ENCODE results near the gene USP43. TPM values are rescaled to one million over a fixed set of nuclear protein-coding genes. Genes with fewer than 3 reads are reported as not detected.

The USP43 gene
- total and polyA plus RNA-seq, 2 donors (not counting 1 experiment from before 2014, with no cell fraction given) = under 0.01 to 0.08 TPM

DNA sequence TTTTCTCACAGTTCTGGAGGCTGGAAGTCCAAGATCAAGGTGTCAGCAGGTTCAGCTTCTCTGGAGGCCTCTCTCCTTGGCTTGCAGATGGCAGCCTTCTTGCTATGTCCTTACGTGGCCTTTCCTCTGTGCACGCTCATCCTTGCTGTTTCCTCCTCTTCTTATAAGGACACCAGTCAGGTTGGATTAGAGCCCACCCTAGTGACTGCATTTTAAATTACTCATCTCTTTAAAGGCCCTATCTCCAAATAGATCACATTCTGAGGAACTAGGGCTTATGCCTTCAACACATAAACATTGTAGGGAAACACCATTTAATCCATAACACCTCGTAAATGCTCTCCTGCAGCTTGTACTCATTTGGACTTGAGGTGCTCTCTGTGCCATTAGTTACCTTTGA lies 109.8 kb downstream of the USP43 start:
- Histone ChIP-seq H3K9me3 (ENCODE audit: control insufficient read depth, insufficient read depth, low read depth, low read length) (no peaks in the 10 kb centered on the region), H2AFZ (ENCODE audit: low read length) (no peak overlapping the region), H3K4me1 (ENCODE audit: control insufficient read depth, extremely low read depth, insufficient read depth, low read length) (no peaks in the 10 kb centered on the region), H3K79me2 (ENCODE audit: control insufficient read depth, insufficient read depth, low read length) (no peaks in the 10 kb centered on the region), H4K20me1 (ENCODE audit: control insufficient read depth, extremely low read depth, insufficient read depth, low read length) (no peaks in the 10 kb centered on the region), H3K36me3 (ENCODE audit: control insufficient read depth, insufficient read depth, low read length) (no peaks in the 10 kb centered on the region), H3K27me3 (ENCODE audit: control insufficient read depth, insufficient read depth, low read length) (no peaks in the 10 kb centered on the region), H3K27ac (ENCODE audit: insufficient read depth, low read length) (no peak overlapping the region), H3K4me2 (ENCODE audit: extremely low read depth, insufficient read depth, low read length) (no peak overlapping the region), H3K9ac (ENCODE audit: insufficient read depth, low read length) (no peak overlapping the region), H3K4me3 (replicated peaks in 1 of 4; ENCODE audit: control extremely low read depth in 1 of 4, insufficient read depth in 1 of 4, low read depth in 3 of 4, low read length in 4 of 4) (no peak overlapping the region)
- no peak for TF ChIP-seq EZH2 (IDR thresholded peaks at IDR 0.05; ENCODE audit: low read length, missing control alignments)
- TF ChIP-seq, protein P1, sequence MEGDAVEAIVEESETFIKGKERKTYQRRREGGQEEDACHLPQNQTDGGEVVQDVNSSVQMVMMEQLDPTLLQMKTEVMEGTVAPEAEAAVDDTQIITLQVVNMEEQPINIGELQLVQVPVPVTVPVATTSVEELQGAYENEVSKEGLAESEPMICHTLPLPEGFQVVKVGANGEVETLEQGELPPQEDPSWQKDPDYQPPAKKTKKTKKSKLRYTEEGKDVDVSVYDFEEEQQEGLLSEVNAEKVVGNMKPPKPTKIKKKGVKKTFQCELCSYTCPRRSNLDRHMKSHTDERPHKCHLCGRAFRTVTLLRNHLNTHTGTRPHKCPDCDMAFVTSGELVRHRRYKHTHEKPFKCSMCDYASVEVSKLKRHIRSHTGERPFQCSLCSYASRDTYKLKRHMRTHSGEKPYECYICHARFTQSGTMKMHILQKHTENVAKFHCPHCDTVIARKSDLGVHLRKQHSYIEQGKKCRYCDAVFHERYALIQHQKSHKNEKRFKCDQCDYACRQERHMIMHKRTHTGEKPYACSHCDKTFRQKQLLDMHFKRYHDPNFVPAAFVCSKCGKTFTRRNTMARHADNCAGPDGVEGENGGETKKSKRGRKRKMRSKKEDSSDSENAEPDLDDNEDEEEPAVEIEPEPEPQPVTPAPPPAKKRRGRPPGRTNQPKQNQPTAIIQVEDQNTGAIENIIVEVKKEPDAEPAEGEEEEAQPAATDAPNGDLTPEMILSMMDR (conservative IDR thresholded peaks at IDR 0.05 in 1 of 2, IDR thresholded peaks at IDR 0.05 in 1 of 2; ENCODE audit: low read depth in 1 of 2, low read length in 2 of 2) = no peak
- peak in 1 of 2 donors; percentile 14 for DNase-seq (ENCODE audit: low read depth in 2 of 2)

DNA sequence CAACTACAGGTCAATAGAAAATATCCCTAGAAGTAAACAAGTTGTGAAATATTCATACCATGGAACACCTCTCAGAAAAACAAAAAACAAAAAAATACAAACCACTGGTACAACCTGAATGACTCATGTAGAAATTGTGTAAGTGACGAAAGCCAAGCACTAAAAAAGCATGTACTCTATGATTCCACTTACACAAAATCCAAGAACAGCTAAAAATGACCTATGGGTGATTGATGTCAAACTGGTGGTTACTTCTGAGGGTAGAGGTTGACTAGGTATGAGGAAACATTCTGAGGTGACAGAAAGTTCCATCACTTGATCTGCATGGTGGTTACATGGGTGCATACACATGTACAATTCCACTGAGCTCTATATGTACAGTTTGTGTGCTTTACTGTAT lies 114.9 kb downstream of the USP43 start:
- Histone ChIP-seq H3K36me3 (ENCODE audit: control insufficient read depth, insufficient read depth, low read length) (no peaks in the 10 kb centered on the region), H3K9ac (ENCODE audit: insufficient read depth, low read length) (no peak overlapping the region)

DNA sequence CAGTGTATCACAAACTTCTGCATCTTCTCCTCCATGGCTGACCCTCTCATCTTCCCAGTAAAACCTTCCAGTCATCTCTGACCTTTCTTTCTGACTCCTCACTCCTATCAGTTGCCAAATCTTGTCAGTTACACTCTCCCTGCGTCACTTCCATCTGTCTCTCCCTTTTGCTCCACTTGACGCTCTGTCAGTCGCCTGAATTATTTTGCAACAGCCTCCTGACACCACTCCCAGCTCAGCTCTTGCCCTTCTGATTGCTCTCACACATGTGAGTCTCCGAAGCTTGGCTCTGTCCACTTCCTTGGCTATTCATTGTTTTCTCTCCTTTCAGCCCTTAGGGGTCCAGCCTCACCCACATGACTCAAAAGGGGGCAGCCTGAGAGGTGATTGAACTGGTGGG lies 118.3 kb downstream of the USP43 start:
- H3K36me3 ChIP-seq (ENCODE audit: control insufficient read depth, insufficient read depth, low read length) = no peaks in the 10 kb centered on the region

More for the DNA sequence above, 114.9 kb downstream of the USP43 start:
- Histone ChIP-seq H3K27ac (ENCODE audit: insufficient read depth, low read length) (no peak overlapping the region), H2AFZ (ENCODE audit: low read length) (no peak overlapping the region), H3K27me3 (ENCODE audit: control insufficient read depth, insufficient read depth, low read length) (no peaks in the 10 kb centered on the region), H3K79me2 (ENCODE audit: control insufficient read depth, insufficient read depth, low read length) (no peaks in the 10 kb centered on the region), H4K20me1 (ENCODE audit: control insufficient read depth, extremely low read depth, insufficient read depth, low read length) (no peaks in the 10 kb centered on the region), H3K4me2 (ENCODE audit: extremely low read depth, insufficient read depth, low read length) (no peak overlapping the region), H3K9me3 (ENCODE audit: control insufficient read depth, insufficient read depth, low read depth, low read length) (no peaks in the 10 kb centered on the region), H3K4me3 (replicated peaks in 1 of 4; ENCODE audit: control extremely low read depth in 1 of 4, insufficient read depth in 1 of 4, low read depth in 3 of 4, low read length in 4 of 4) (no peak overlapping the region), H3K4me1 (ENCODE audit: control insufficient read depth, extremely low read depth, insufficient read depth, low read length) (no peaks in the 10 kb centered on the region)
- DNase-seq (ENCODE audit: low read depth in 2 of 2) = no peak
- no peak for TF ChIP-seq EZH2 (IDR thresholded peaks at IDR 0.05; ENCODE audit: low read length, missing control alignments)
- TF ChIP-seq, protein P1 (conservative IDR thresholded peaks at IDR 0.05 in 1 of 2, IDR thresholded peaks at IDR 0.05 in 1 of 2; ENCODE audit: low read depth in 1 of 2, low read length in 2 of 2) = no peak

More for the DNA sequence above, 118.3 kb downstream of the USP43 start:
- DNase-seq (ENCODE audit: low read depth in 2 of 2) = no peak
- Histone ChIP-seq H3K4me1 (ENCODE audit: control insufficient read depth, extremely low read depth, insufficient read depth, low read length) (no peaks in the 10 kb centered on the region), H3K4me3 (replicated peaks in 1 of 4; ENCODE audit: control extremely low read depth in 1 of 4, insufficient read depth in 1 of 4, low read depth in 3 of 4, low read length in 4 of 4) (no peak overlapping the region), H2AFZ (ENCODE audit: low read length) (no peak overlapping the region), H4K20me1 (ENCODE audit: control insufficient read depth, extremely low read depth, insufficient read depth, low read length) (no peaks in the 10 kb centered on the region), H3K9me3 (ENCODE audit: control insufficient read depth, insufficient read depth, low read depth, low read length) (no peaks in the 10 kb centered on the region), H3K9ac (ENCODE audit: insufficient read depth, low read length) (no peak overlapping the region), H3K4me2 (ENCODE audit: extremely low read depth, insufficient read depth, low read length) (no peak overlapping the region), H3K79me2 (ENCODE audit: control insufficient read depth, insufficient read depth, low read length) (no peaks in the 10 kb centered on the region), H3K27me3 (ENCODE audit: control insufficient read depth, insufficient read depth, low read length) (no peaks in the 10 kb centered on the region), H3K27ac (ENCODE audit: insufficient read depth, low read length) (no peak overlapping the region)
- TF ChIP-seq, protein P1 (conservative IDR thresholded peaks at IDR 0.05 in 1 of 2, IDR thresholded peaks at IDR 0.05 in 1 of 2; ENCODE audit: low read depth in 1 of 2, low read length in 2 of 2) = no peak
- TF ChIP-seq EZH2 (IDR thresholded peaks at IDR 0.05; ENCODE audit: low read length, missing control alignments) = no peak

Measured in fibroblast of lung (primary cell).